ENCODE results near the gene ALOX5.

The ALOX5 gene

DNA sequence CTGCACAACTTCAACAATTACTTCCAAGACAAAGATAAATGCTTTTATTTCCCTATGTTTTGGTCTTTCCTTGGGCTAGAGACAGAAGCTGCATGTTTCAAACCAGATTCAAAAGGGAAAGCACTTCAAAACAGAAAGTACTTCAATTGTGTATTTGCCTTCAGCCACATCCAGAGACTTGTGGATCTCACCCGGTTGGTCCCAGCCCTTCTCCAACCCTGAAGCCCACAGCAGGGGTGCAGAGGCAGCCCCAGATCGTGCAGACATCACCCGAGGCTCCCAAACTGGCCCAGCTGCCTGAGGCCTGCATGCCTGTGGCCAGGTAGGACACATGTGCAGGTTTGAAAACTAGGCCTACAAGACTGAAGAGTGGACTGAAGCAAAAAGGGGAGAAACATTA lies 80.8 kb downstream of the ALOX5 start:
- no peaks in the 10 kb centered on the region for H3K27me3 ChIP-seq (ENCODE audit: insufficient read depth, low read length)
- no peaks in the 10 kb centered on the region for H3K4me1 ChIP-seq (ENCODE audit: insufficient read depth, low read length)
- H3K36me3 ChIP-seq (ENCODE audit: insufficient read depth, low read depth, low read length): 0 out of 2 replicates have a peak, but pooled peaks cover 6% of the 10 kb centered on the region
- H3K9ac ChIP-seq (ENCODE audit: low read depth, low read length): no peak overlapping the region
- no peak overlapping the region for H3K27ac ChIP-seq (ENCODE audit: low read length)
- H3K4me3 ChIP-seq (ENCODE audit: low read length): no peak overlapping the region
- no peaks in the 10 kb centered on the region for H3K9me3 ChIP-seq (ENCODE audit: insufficient read depth, low read depth, low read length)

GRCh38 chr10:45456233-45456632 lies 82.2 kb downstream of the ALOX5 start:
- Histone ChIP-seq H3K36me3 (ENCODE audit: insufficient read depth, low read depth, low read length) (0 out of 2 replicates have a peak, but pooled peaks cover 6% of the 10 kb centered on the region), H3K4me1 (ENCODE audit: insufficient read depth, low read length) (no peaks in the 10 kb centered on the region)

DNA sequence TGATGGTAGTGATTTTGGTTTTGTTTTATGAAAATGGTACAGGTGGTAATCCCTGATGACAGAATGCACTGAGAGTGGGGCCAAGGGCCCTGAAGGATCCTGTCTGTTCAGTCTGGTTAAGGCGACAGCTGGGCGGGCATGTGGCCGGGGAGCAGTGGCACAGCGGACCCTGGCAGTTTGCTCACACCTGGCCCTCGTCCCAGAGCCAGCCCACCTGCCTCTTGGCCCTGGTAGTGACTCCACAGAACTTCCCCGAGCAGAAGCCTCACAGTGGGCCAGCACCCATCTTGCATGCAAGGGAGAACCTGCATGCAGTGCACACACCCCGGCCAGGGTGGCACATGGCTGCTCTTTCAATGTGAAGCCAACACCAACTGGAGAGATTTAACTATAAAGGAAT lies 82.8 kb downstream of the ALOX5 start:
- H3K36me3 ChIP-seq (ENCODE audit: insufficient read depth, low read depth, low read length): 0 out of 2 replicates have a peak, but pooled peaks cover 6% of the 10 kb centered on the region
- no peaks in the 10 kb centered on the region for H3K4me1 ChIP-seq (ENCODE audit: insufficient read depth, low read length)
- H3K9ac ChIP-seq (ENCODE audit: low read depth, low read length): no peak overlapping the region
- H3K9me3 ChIP-seq (ENCODE audit: insufficient read depth, low read depth, low read length): no peaks in the 10 kb centered on the region
- no peaks in the 10 kb centered on the region for H3K27me3 ChIP-seq (ENCODE audit: insufficient read depth, low read length)
- no peak overlapping the region for H3K4me3 ChIP-seq (ENCODE audit: low read length)
- no peak overlapping the region for H3K27ac ChIP-seq (ENCODE audit: low read length)

More at GRCh38 chr10:45456233-45456632, 82.2 kb downstream of the ALOX5 start:
- no peak overlapping the region for H3K4me3 ChIP-seq (ENCODE audit: low read length)
- H3K9me3 ChIP-seq (ENCODE audit: insufficient read depth, low read depth, low read length): no peaks in the 10 kb centered on the region
- no peak overlapping the region for H3K27ac ChIP-seq (ENCODE audit: low read length)
- H3K27me3 ChIP-seq (ENCODE audit: insufficient read depth, low read length): no peaks in the 10 kb centered on the region
- no peak overlapping the region for H3K9ac ChIP-seq (ENCODE audit: low read depth, low read length)

GRCh38 chr10:45457487-45457886 lies 83.5 kb downstream of the ALOX5 start:
- Histone ChIP-seq H3K4me3 (ENCODE audit: low read length) (no peak overlapping the region), H3K36me3 (ENCODE audit: insufficient read depth, low read depth, low read length) (0 out of 2 replicates have a peak, but pooled peaks cover 6% of the 10 kb centered on the region), H3K9ac (ENCODE audit: low read depth, low read length) (no peak overlapping the region), H3K27ac (ENCODE audit: low read length) (no peak overlapping the region), H3K4me1 (ENCODE audit: insufficient read depth, low read length) (no peaks in the 10 kb centered on the region), H3K9me3 (ENCODE audit: insufficient read depth, low read depth, low read length) (no peaks in the 10 kb centered on the region), H3K27me3 (ENCODE audit: insufficient read depth, low read length) (no peaks in the 10 kb centered on the region)

DNA sequence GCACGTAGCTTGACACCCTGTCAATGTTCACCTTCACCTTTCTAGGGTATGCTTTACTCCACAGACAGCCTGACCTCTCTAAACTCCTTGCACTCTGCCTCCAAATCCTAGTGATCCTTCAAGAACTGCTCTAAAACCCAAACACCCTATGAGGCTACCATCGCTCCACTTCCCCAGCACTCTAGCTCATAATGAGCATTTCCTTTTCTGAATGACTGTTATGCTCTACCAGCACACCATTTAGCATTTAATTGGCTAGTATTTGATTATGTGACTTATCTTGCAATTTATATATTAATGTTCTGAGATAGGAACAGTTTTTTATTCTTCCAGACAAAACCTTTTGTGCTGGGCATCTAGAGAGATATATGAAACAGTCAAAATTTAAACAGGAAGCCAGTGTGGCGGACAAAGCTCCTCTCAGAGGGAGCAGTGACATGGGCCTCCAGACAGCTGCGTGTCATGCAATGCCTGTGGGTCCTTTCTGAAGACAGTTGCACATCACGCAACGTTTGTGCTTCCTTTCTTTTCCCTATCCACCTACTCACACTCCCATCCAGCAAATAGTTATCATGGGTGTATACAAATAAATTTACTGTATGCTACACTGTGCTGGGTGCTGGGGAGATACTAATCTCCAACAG lies 86.3 kb downstream of the ALOX5 start:
- no peaks in the 10 kb centered on the region for H3K4me1 ChIP-seq (ENCODE audit: insufficient read depth, low read length)
- H3K9ac ChIP-seq (ENCODE audit: low read depth, low read length): no peak overlapping the region
- H3K4me3 ChIP-seq (ENCODE audit: low read length): no peak overlapping the region
- 0 out of 2 replicates have a peak, but pooled peaks cover 6% of the 10 kb centered on the region for H3K36me3 ChIP-seq (ENCODE audit: insufficient read depth, low read depth, low read length)
- H3K27ac ChIP-seq (ENCODE audit: low read length): no peak overlapping the region
- H3K27me3 ChIP-seq (ENCODE audit: insufficient read depth, low read length): no peaks in the 10 kb centered on the region
- no peaks in the 10 kb centered on the region for H3K9me3 ChIP-seq (ENCODE audit: insufficient read depth, low read depth, low read length)

GRCh38 chr10:45461034-45461433 lies 87.0 kb downstream of the ALOX5 start:
- H3K27ac ChIP-seq (ENCODE audit: low read length): no peak overlapping the region
- no peaks in the 10 kb centered on the region for H3K9me3 ChIP-seq (ENCODE audit: insufficient read depth, low read depth, low read length)
- no peaks in the 10 kb centered on the region for H3K4me1 ChIP-seq (ENCODE audit: insufficient read depth, low read length)
- H3K27me3 ChIP-seq (ENCODE audit: insufficient read depth, low read length): no peaks in the 10 kb centered on the region
- no peak overlapping the region for H3K4me3 ChIP-seq (ENCODE audit: low read length)
- no peak overlapping the region for H3K9ac ChIP-seq (ENCODE audit: low read depth, low read length)
- 0 out of 2 replicates have a peak, but pooled peaks cover 6% of the 10 kb centered on the region for H3K36me3 ChIP-seq (ENCODE audit: insufficient read depth, low read depth, low read length)

GRCh38 chr10:45463244-45464116 lies 89.5 kb downstream of the ALOX5 start:
- Histone ChIP-seq H3K27ac (ENCODE audit: low read length) (no peak overlapping the region), H3K9ac (ENCODE audit: low read depth, low read length) (no peak overlapping the region), H3K27me3 (ENCODE audit: insufficient read depth, low read length) (no peaks in the 10 kb centered on the region), H3K4me1 (ENCODE audit: insufficient read depth, low read length) (no peaks in the 10 kb centered on the region), H3K4me3 (ENCODE audit: low read length) (no peak overlapping the region), H3K36me3 (ENCODE audit: insufficient read depth, low read depth, low read length) (no peaks in the 10 kb centered on the region), H3K9me3 (ENCODE audit: insufficient read depth, low read depth, low read length) (no peaks in the 10 kb centered on the region)

DNA sequence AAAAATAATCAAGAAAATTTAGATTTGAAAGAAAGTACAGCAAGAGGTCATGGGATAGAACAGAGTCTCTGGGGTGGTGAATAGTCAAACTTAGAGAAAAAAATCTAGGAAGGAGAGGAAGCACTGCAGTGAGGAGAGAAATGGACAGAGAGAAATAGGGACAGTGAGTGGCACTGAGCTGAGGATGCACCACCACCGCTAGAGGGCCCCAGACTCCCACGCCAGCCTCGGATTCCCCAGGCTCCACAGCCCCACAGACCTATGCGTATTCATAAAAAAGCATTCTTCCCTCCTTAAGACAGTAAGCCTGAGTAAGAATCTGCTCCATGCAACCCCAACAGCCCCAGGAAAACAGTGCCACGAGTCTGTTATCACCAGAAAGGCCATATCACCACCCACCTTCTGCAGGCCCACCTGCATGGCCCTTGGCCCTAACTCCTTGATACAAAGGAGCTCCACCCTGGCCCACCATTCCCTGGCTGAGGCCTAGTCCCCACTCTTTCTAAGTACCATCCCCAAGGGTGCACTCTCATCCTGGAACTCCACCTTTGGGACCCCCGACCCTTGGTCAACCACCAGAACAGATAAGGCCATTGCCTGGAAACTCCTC lies 91.0 kb downstream of the ALOX5 start:
- Histone ChIP-seq H3K9ac (ENCODE audit: low read depth, low read length) (no peak overlapping the region), H3K27me3 (ENCODE audit: insufficient read depth, low read length) (no peaks in the 10 kb centered on the region), H3K27ac (ENCODE audit: low read length) (no peak overlapping the region), H3K9me3 (ENCODE audit: insufficient read depth, low read depth, low read length) (no peaks in the 10 kb centered on the region), H3K36me3 (ENCODE audit: insufficient read depth, low read depth, low read length) (no peaks in the 10 kb centered on the region), H3K4me3 (ENCODE audit: low read length) (no peak overlapping the region), H3K4me1 (ENCODE audit: insufficient read depth, low read length) (no peaks in the 10 kb centered on the region)

- H3K36me3 ChIP-seq (ENCODE audit: insufficient read depth, low read depth, low read length): no peaks in the 10 kb centered on the region
- peaks cover 2% of the 10 kb centered on the region; the same call in 1 of the 2 replicates for H3K4me1 ChIP-seq (ENCODE audit: insufficient read depth, low read length)
- no peak overlapping the region for H3K27ac ChIP-seq (ENCODE audit: low read length)
- no peaks in the 10 kb centered on the region for H3K27me3 ChIP-seq (ENCODE audit: insufficient read depth, low read length)
- no peak overlapping the region for H3K9ac ChIP-seq (ENCODE audit: low read depth, low read length)
- no peaks in the 10 kb centered on the region for H3K9me3 ChIP-seq (ENCODE audit: insufficient read depth, low read depth, low read length)
- no peak overlapping the region for H3K4me3 ChIP-seq (ENCODE audit: low read length)
These were observed 92.8 kb downstream of the ALOX5 start for GRCh38 chr10:45466784-45467183.

GRCh38 chr10:45468079-45468478 lies 94.1 kb downstream of the ALOX5 start:
- no peaks in the 10 kb centered on the region for H3K36me3 ChIP-seq (ENCODE audit: insufficient read depth, low read depth, low read length)
- H3K4me3 ChIP-seq (ENCODE audit: low read length): no peak overlapping the region
- H3K27me3 ChIP-seq (ENCODE audit: insufficient read depth, low read length): no peaks in the 10 kb centered on the region
- H3K9me3 ChIP-seq (ENCODE audit: insufficient read depth, low read depth, low read length): no peaks in the 10 kb centered on the region
- no peak overlapping the region for H3K27ac ChIP-seq (ENCODE audit: low read length)
- peaks cover 8% of the 10 kb centered on the region; the same call in 1 of the 2 replicates for H3K4me1 ChIP-seq (ENCODE audit: insufficient read depth, low read length)
- H3K9ac ChIP-seq (ENCODE audit: low read depth, low read length): no peak overlapping the region

DNA sequence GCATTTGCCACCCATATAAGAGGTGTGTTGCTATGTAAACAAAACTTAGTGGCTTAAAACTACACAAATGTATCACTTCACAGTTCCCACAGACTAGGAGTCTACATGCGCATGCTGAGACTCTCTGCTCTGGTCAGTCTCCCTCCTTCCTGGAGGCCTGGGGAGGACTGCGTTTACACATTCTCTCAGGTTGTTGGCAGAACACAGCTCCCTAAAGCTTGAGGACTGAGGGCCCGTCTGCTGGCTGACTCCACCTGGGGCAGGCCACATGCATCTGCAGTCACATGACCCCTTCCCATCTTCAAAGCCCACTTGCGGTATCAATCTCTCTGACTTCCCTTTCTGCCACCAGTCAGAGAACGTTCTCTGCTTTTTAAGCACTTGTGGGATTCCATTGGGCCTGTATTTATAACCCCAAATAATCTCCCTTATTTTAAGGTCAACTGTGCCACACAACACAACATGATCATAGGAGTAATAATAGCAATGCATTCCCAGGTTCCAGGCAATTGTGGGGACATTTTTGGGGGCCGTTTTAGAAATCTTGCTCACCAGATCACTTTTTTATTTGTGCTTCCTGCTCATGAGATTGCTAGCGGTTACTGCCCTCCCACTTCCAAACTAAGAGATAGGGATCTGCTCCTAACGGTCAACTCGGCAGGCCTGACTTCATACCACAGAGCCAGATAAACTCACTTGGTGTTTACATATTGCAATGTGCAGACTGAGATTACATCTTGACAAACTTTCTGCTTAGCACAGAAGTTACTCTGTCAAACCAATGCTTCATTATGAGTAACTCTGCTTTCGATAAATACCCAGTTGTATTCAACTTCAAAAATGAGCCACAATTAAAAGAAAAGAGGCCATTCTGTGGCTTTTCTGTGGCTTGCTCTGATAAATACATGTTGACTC lies 96.3 kb downstream of the ALOX5 start:
- no peaks in the 10 kb centered on the region for H3K9me3 ChIP-seq (ENCODE audit: insufficient read depth, low read depth, low read length)
- no peak overlapping the region for H3K27ac ChIP-seq (ENCODE audit: low read length)
- H3K9ac ChIP-seq (ENCODE audit: low read depth, low read length): no peak overlapping the region
- no peak overlapping the region for H3K4me3 ChIP-seq (ENCODE audit: low read length)
- H3K4me1 ChIP-seq (ENCODE audit: insufficient read depth, low read length): peaks cover 8% of the 10 kb centered on the region; the same call in 1 of the 2 replicates
- H3K27me3 ChIP-seq (ENCODE audit: insufficient read depth, low read length): no peaks in the 10 kb centered on the region
- H3K36me3 ChIP-seq (ENCODE audit: insufficient read depth, low read depth, low read length): no peaks in the 10 kb centered on the region

Data from iPS-20b (cell line).